GM19467 (cell line): ENCODE results near the gene TF.
"Not testable (repeated sequence)": the region's sequence is repeated elsewhere in the genome, so short reads cannot be mapped to it uniquely, and the experiment has no call there.

Experiments used
- ATAC-seq: cut with Tn5 transposase; IDR thresholded peaks from one replicate; pipeline ENCODE4 v1.9.1; 2021; ENCODE audit warnings: mild to moderate bottlenecking, moderate library complexity; ENCODE audit not compliant: unreplicated experiment

Gene TF

DNA sequence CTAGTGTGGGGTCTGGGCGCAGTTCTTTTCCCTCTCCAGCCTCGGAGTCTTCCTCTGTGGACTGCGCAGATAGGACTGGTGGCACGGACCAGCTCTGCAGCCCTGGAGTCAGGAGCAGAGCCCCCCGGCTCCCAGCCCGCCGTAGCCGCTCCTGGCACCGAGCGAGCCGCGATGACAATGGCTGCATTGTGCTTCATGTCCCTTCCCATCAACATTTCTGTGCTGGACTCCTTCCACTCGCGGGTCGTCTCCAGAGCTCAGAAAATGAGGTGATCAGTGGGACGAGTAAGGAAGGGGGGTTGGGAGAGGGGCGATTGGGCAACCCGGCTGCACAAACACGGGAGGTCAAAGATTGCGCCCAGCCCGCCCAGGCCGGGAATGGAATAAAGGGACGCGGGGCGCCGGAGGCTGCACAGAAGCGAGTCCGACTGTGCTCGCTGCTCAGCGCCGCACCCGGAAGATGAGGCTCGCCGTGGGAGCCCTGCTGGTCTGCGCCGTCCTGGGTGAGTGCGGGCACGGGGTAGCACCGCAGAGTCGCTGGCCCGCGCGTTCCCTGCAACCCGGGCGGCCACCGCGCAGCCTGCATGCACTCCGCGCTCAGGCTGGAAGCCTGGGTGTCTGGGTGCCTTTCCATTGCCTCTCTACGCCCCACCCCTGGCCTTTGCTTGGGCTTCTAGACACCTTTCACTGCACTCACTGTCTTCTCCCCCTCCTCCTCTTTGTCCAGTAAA is at the start of gene TF:
Gene TF, plus strand, starts transcription at position 413 of the 731 bp plus-strand sequence. Its CDS starts 48 bp downstream, at position 461.
- ATAC-seq, result no peak

DNA sequence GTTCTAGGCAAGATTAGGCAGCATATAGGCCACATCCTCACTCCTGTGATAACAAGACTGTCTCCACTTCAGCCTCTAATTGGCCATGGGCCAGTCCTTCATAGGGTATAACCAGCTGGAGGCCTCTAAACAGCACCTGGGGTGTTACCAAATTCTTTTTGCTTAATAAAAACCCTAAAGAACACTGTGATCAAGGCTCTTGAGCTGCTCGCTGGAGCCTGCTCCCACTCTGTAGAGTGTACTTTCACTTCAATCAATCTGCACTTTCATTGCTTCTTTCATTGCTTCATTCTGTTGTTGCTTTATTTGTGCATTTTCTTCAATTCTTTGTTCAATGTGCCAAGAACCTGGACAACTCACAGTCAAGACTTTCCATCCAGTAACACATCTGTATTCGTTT is 48.2 kb upstream of the TF start:
- ATAC-seq, result no peak

DNA sequence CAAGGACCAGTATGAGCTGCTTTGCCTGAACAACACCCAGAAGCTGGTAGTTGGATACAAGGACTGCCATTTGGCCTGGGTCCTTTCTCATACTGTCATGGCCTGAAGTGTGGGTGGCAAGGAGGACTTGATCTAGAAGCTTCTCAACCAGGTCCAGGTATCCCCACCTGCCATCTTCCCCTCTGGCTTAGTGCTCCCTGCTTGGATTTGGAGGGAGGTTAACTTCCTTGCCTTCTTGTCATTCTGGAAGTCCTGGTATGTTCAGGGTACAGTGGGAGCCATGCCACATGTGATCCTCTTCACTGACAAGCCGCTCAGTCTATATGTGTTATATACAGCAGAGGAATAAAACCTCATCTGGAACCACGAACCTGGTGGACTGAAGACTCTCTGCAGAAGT is 46.7 kb upstream of the TF start:
- no peak for ATAC-seq

DNA sequence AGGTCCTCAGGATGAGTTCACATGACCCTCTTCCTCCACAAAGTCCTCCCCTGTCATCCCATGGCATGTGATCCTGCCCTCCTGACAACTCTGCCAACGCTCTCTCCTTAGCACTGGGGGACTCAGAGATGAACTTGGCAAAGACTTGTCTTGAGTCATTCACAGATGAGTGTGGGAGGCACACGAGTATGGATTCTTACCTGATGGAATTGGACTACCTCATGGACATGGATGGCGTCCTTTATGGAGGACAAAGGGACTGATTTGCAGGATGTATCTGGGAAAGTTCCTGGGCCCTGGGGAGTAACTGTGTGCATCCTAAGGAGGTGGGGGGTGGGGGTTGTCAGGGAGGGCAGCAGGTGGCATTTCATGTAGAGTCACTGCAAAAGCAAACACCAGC is 46.3 kb upstream of the TF start:
- no peak for ATAC-seq

DNA sequence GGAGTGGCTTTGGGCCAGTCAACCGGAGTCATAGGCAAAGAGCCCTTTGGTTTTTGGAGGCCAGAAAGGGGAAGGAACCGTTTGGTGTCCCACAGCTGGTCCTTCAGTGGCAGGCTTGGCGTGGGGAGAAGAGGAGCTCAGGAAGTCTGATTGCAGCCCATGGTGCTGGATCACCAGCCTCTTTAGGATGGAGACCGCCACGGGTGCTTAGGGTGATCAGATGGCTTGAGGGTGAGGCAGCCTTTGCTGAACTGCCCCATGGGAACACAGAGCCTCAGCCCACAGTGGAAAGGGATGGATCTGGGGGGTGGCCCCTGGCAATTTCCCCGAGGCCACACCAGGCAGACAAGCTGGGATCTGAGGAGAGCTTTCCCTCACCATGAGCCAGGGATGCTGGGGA is 45.8 kb upstream of the TF start:
- ATAC-seq, result no peak

DNA sequence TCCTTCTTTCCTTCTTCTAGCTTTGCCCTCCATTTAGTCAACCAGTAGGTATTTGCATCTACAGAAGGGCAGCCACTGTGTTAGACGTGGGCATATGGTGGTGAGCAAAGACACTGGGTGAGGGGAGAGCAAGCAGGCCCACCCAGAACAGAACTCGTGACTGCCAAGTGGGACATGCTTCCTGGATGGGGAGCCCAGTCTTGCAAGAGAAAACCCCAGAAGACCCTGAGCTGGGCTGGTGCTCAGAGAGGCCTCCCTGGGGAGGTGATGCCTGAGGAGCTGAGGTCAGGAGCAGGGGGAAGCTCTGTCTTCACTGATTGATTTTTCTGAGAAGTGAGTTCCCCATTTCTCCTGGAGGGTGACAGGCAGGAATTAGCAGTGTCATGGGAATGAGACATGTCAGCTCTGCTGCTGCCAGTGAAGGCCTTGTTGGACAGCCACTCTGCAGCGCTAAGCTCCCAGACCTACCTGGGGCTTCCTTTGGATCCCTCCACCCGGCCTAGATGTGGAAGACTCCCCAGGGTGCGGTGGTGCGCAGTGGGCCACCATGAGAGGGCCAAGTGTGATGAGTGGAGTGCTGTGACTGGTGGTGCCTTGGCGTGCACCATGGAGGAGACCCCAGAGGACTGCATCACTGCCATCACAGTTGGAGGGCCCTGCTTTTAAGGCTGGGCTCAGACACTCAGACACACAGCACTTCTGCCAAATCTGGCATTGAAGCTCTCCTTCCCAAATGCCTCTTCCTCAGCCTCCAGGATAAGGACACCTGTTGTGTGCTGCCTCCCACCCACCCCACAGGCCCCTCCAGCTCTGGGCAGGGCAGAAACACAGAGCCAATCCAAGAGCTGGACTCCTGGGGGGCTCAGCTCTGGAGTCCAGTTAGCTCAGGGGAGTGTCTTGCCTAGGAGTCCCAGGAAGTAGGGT is 44.5 kb upstream of the TF start:
- ATAC-seq, result no peak

DNA sequence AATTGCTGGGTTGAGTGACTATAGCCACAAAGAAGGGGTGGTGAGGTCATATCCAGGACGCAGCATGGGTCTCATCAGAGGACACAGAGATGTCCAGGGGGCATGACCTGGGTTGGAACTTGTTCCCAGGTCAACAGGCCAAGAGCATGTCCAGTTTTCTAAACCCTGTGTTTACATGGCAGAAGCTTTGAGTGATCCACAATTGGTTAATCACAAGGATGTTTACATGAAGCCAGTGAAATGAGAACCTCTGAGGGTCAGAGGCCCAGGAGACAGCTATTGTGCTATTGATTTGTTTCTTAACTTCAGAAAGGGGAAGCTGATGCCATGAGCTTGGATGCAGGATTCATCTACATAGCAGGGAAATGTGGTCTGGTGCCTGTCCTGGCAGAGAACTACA is 42.3 kb upstream of the TF start:
- no peak for ATAC-seq

DNA sequence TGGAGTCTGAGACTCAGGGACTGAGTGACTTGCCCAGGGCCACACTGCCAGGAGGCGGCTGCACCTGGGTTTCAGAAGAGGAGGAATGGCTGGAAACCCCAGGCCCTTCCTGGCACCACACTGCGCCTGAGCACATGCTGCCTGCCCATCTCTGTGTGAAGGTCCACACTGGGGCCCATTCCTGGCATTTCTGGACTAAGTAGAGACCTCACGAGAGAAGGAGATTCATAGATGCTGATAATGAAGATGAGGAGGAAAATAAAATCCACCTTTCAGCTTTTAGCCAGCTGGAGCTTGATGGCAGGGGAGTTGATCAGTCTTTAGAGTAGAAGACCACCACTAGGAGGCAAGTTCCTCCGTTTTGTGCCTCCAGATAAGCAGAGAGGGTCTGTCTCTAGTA is 40.2 kb upstream of the TF start:
- ATAC-seq, result no peak

DNA sequence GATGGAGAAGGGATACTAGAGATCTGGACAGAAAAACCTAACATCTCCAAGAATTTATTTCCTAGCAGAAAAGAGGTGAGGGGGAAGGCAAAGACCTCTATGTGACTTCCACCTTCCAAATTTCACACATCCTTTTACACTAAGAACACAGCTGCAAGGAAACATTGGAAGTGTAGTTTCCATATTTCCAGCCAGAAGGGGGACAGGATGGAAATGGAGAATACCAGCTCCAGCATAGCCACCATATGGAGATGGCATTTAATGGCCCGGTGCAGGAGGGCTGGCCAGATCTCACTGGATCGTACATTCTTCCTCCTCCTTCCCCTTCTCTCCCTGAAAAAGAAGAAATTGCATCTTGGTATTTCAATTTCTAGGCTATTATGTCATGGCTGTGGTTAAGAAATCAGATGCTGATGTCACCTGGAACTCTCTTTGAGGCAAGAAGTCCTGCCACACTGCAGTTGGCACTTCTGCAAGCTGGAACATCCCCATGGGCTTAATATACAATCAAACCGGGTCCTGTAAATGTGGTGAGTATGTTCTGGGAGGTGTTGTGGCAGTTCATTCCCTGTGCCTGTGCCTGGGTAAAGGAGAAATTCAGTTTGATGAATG is 36.9 kb upstream of the TF start:
- no peak for ATAC-seq

DNA sequence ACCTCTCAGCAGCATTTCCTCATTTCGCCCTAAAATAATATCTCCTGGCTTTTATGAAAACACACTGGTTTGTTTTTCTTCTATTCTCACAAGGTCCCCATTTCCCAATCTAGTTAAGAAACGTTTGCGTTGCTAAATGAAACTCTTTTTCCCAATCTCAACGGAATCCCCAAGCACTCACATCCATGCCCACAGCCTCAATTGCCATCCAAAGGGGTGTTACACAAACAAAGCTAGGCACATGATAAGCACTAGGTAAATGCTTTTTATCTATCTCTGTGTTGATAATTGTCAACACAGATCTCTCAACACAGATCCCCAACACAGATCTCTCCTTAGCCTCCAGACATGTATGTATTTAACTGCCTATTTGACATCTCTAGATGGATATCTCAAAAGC is 35.2 kb upstream of the TF start:
- no peak for ATAC-seq

DNA sequence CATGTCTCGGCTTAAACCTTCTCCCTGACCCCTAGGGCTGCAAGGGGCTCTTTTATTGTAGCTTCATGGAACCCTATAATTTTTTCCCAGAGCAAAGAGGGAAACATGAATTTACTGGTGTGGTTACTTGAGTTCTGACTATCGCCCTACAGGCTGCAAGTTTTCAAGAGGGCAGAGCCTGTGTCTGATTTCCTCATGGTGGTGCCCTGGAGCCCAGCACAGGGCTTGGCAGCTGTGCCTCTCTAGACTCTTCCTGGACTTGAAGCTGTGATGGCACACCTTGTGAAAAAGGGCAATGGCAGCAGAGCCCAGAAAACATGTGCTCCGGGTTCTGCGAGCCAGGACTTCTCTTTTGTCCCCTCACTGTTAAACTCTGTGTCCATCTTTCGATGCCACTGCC is 34.2 kb upstream of the TF start:
- ATAC-seq, result no peak

DNA sequence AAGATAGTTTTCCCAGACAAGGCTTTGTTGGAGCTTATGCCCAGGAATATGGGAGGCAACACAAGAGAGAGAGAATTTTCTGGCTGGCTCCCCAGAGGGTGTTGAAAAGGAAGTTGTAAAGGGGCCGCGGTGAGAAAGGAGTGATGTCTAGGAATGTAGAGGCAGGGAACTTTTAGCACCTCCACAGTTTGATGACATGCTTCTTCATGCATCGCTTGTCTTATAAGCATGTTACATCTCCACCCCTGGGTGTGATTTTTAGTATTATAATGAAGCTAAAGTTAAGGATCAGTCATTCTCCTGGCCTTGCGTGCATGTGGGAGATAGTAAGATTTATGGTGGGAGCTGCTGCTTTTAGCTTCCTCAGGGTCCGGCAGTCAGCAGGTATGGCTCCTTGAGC is 32.8 kb upstream of the TF start:
- ATAC-seq, result no peak

DNA sequence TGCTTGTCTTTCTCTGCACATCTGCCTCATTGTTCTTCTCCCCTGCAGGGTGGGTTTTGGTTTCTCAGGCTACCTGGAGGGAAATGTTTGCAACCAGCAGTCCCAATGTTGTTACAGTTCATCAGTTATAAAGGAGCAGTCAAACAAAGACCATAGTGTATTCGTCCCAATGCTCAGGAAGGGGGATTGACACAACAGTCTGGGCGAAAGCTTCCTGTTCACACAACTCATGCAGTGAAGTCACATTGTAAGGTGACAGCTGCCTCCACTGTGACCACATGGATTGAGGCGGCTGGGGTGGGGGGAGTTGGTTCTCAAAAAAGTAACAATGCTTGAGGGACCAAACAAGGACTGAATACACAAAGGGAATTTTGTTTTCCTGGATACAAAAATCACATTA is 28.8 kb upstream of the TF start:
- ATAC-seq, result no peak

DNA sequence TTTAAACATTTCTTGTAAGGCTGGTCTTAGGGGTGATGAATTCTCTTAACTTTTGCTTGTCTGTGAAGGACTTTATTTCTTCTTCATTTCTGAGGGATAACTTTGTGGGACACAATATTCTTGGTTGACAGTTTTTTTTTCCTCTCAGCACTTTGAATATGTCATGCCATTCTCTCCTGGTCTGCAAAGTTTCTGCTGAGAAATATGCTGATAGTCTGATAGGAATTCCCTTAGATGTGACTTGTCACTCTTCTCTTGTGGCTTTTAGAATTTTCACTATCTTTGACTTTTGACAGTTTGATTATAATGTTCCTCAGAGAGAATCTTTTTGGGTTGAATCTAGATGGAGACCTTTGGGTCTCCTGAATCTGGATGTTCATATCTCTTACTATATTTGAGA is 23.3 kb upstream of the TF start:
- no peak for ATAC-seq

DNA sequence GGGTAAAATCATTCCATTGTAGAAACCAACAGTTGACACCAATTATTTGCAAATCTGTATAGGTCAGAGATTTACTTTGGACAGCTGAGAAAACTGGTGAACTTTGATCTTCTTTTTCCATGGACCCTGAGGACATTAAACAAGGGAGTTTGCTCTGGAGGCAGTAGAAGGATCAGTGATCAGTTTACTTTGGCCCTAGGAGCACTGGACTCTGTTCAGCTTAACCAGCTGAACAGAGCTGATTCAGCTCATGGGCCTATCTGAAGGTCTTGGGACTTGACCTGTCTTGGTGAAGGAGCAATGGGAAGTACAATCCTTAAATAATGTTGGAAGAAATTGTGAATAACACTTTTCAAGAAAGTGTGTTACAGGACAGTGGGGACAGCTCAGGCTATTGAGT is 15.2 kb upstream of the TF start:
- no peak for ATAC-seq

DNA sequence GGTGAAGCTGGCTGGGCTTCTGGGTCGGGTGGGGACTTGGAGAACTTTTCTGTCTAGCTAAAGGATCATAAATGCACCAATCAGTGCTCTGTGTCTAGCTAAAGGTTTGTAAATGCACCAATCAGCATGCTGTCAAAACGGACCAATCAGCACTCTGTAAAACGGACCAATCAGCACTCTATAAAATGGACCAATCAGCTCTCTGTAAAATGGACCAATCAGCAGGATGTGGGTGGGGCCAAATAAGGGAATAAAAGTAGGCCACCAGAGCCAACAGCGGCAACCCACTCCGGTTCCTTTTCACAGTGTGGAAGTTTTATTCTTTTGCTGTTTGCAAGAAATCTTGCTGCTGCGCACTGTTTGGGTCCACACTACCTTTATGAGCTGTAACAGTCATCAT is 14.0 kb upstream of the TF start:
- ATAC-seq, result not testable (repeated sequence)

DNA sequence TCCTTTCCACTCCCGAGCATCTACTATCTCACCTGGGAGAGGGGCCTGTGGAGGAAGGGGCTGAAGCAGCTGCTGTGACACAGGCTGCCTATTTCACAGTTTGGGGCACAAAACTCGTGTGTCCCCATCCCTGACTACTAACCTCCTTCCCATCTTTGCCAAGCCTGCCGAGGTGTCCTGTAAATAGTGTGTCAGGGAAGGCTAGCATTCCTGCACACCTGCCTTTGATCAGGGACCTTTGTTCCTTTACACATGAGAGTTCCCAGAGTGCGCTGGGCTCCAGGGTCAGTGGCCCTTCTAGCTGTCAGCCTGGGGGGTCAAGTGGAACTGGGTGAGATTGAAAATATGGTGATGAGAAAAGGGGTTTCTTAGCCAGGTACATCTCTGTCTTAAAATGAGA is 13.0 kb upstream of the TF start:
- ATAC-seq, result no peak

DNA sequence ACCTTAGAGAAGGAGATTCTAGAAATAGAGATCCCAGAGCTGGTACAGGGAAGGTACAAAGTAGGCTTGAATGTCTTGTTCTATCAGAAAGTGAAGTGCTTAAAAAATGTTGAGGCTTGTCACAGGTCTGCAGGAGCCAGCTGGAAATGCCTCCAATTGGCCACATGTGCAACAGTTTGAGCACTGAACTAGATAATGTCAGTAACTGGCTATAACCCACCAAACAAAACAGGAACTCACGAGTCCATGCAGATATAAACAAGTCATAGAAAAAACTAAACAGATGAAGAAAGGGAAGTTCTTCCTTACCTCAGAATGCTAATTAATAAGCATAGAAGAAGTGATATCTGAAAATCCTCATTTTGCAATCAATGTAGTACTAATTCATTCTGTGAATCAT is 11.9 kb upstream of the TF start:
- ATAC-seq, result no peak

DNA sequence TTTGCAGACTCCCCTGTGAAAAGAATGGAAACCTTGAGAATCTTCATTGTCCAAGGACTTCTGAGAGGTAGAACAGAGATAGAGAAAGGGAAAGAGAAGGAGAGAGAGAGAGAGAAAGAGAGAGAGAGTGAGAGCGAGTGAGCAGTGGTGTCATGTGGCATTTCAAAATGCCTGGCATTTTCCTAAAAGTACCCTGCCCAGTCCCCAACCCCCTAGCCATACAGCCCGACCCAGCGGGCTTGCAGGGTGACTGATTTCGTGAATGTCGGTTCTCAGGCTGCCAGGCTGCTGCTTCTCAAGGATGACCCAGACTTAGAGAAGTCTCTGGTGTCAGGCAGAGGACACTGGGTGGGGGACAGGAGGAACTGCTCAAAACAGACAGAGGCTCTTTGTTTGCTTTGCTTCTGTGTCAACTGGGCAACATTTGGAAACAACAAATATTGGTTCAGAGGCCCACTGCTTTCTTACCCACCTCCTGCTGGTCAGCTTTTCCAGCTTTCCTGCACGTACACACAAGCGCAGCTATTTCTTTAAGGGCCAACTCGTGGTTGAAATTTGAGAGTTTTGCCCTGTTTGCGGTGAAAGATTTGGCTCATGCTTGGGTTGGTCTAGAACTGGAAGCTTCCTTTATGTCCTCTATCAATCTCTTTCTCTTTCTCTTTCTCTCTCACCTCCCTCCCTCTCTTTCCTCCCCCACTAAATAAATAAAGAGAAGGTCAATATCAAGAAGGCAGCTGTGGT is 3.7 kb upstream of the TF start:
- no peak for ATAC-seq

DNA sequence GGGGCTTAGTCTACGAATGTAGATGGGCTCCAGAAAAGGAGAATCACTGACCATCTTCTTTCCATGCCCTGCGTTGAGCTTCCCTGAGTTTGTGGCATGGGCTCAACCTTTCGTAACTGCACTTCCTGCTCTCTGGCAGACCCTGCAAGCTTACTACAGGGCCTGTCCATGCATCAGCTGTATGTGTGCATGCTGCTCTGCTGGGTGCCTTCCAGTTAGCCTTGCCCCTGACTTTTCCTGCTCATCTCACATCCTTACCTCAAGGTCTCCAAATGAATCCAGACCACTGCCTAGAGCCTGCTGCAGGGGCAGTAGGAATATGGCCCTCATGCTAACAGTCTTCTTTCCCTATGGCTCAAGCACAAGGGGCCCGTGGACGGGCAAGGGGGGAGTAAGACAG is 2.0 kb upstream of the TF start:
- ATAC-seq, result no peak

DNA sequence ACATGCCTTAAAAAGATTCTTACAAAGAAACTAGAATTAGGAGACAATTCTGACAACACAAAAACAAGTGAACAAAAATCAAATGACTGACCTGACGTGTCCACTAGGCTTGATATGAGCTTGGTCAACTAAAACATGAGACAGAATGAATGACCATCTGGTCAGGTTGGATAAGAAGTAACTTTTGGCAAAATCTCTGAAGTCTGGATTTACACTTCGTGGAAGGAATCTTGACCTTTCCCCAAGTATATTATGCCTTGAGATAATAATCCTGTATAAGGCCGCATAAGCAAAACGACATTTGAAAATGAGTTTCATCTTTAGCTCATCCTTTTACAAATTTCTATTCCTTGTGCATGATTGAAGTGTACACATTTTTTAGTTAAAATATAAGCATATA is 1.1 kb upstream of the TF start:
- no peak for ATAC-seq
